ENCODE measurements around the gene ARHGAP15.

DNA sequence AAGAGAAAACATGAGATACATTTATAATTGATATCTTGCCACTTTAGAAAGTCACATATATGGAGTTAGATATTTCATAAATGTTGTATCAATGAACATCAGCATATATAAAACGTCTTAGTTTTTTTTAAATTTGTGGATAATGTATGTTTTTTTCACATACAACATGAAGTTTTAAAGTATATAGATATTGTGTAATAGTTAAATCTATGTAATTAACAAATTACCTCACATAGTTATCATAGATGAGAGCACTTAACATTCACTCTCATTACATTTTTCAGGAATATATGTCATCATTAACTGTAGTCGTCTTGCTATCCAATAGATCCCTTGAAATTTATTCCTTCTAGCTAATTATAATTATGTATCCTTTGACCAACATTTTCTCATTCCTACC is 406.6 kb downstream of the ARHGAP15 start:
- TF ChIP-seq, protein P1, sequence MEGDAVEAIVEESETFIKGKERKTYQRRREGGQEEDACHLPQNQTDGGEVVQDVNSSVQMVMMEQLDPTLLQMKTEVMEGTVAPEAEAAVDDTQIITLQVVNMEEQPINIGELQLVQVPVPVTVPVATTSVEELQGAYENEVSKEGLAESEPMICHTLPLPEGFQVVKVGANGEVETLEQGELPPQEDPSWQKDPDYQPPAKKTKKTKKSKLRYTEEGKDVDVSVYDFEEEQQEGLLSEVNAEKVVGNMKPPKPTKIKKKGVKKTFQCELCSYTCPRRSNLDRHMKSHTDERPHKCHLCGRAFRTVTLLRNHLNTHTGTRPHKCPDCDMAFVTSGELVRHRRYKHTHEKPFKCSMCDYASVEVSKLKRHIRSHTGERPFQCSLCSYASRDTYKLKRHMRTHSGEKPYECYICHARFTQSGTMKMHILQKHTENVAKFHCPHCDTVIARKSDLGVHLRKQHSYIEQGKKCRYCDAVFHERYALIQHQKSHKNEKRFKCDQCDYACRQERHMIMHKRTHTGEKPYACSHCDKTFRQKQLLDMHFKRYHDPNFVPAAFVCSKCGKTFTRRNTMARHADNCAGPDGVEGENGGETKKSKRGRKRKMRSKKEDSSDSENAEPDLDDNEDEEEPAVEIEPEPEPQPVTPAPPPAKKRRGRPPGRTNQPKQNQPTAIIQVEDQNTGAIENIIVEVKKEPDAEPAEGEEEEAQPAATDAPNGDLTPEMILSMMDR (IDR thresholded peaks at IDR 0.05): no peak
- TF ChIP-seq POLR2AphosphoS5 (IDR thresholded peaks at IDR 0.05; ENCODE audit: low read depth, low read length): no peak
